Measurements from ENCODE around the gene DNAH8. TPM values are rescaled to one million over a fixed set of nuclear protein-coding genes. Genes with fewer than 3 reads are reported as not detected.

Gene DNAH8
- total RNA-seq, 1 donor from 2014 or later = 14.6 TPM

DNA sequence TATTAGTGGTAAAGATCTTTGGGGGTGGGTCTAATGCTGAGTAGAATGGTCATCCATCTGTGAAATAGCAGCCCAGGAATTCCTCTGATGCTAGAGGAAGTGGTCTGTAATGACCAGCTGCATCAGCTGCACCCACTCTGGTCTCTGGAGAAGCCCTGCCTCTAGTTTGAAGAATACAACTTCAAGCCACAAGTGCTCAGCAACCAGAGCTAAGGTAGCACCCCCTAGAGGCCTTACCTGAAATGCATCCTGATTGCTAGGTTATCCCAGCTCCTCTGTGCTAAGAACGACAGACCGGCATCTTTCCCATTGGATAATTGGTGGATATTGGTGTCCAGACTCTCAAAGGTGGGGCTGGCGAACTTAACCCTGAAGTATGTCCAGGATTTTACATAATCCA lies 58.2 kb downstream of the DNAH8 start:
- no peaks in the 10 kb centered on the region for H3K4me1 ChIP-seq (ENCODE audit: control insufficient read depth in 3 of 3, insufficient read depth in 3 of 3, low read length in 3 of 3)
- H3K4me3 ChIP-seq (ENCODE audit: low read length in 3 of 3) = no peak overlapping the region
- H3K9me3 ChIP-seq (ENCODE audit: control insufficient read depth in 3 of 3, low read length in 3 of 3) = no peaks in the 10 kb centered on the region
- H3K36me3 ChIP-seq (ENCODE audit: control insufficient read depth in 3 of 3, insufficient read depth in 3 of 3, low read length in 3 of 3) = no peaks in the 10 kb centered on the region
- H3K27me3 ChIP-seq (ENCODE audit: control insufficient read depth in 3 of 3, insufficient read depth in 3 of 3, low read length in 3 of 3) = no peaks in the 10 kb centered on the region
- H3K9ac ChIP-seq (ENCODE audit: low read depth in 1 of 3, low read length in 3 of 3) = no peak overlapping the region
- no peak overlapping the region for H3K27ac ChIP-seq (ENCODE audit: low read depth, low read length)

DNA sequence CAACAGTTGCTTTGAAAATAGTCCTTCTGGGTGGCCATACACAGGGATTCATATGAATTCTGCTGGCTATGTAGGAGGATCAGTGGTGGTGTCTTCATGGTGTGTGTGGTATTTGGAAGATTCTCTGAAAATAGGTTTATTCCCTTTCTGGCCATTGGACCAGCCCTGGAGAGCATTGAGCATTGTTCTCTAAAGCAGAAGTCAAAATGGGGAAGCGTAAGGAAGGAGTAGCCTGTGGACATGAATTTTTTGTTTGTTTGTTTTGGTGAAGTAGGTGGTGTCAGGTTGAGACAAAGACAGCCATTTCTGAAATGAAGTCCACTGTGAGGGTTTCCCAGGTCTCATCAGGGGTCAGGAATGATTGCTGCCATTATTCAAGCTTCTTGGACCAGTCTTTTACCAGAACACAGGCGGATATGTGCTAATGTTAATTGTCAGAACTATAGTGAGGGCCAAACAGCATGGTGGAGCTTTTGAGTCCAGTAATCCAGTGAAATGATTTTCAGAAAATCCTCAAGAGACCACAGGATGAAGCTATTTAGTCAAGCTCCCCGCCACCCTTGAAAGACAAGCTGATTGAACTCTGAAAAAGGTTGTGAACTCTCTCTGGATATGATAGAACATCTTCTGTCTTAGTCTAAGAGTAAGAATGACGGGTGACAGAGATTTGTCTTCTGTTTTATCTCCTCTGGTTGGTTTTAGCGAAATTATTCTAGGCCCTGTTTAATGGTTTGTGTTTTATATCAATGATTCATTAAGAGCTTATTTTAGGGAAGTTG lies 60.0 kb downstream of the DNAH8 start:
- Histone ChIP-seq H3K4me1 (ENCODE audit: control insufficient read depth in 3 of 3, insufficient read depth in 3 of 3, low read length in 3 of 3) (no peaks in the 10 kb centered on the region), H3K4me3 (ENCODE audit: low read length in 3 of 3) (no peak overlapping the region)

DNA sequence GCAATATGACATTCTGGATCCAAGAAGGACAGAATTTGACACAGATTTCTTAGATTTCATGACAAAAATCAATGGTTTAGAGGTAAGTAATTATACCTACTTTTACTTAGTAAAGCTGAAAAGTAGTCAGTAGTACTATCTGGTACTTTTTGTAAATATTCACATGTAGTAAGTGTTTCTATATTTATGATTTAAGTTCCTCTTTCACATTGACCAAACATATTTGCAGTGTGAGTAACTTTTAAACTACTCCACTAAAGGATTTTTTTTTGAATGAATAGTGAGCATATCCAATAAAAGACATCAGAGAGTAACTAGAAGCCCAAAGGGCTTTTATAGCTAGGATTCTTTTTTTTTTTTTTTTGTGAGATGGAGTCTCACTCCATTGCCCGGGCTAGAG lies 60.8 kb downstream of the DNAH8 start:
- no peaks in the 10 kb centered on the region for H3K4me1 ChIP-seq (ENCODE audit: control insufficient read depth in 3 of 3, insufficient read depth in 3 of 3, low read length in 3 of 3)
- no peaks in the 10 kb centered on the region for H3K36me3 ChIP-seq (ENCODE audit: control insufficient read depth in 3 of 3, insufficient read depth in 3 of 3, low read length in 3 of 3)
- no peak overlapping the region for H3K27ac ChIP-seq (ENCODE audit: low read depth, low read length)
- H3K9me3 ChIP-seq (ENCODE audit: control insufficient read depth in 3 of 3, low read length in 3 of 3) = no peaks in the 10 kb centered on the region
- no peak overlapping the region for H3K9ac ChIP-seq (ENCODE audit: low read depth in 1 of 3, low read length in 3 of 3)
- peaks cover 0 to 3% (median 0%) of the 10 kb centered on the region in 3 donors for H3K27me3 ChIP-seq (ENCODE audit: control insufficient read depth in 3 of 3, insufficient read depth in 3 of 3, low read length in 3 of 3)
- H3K4me3 ChIP-seq (ENCODE audit: low read length in 3 of 3) = no peak overlapping the region

More for the DNA sequence above, 60.0 kb downstream of the DNAH8 start:
- peaks cover 0 to under 1% (median 0%) of the 10 kb centered on the region in 3 donors for H3K27me3 ChIP-seq (ENCODE audit: control insufficient read depth in 3 of 3, insufficient read depth in 3 of 3, low read length in 3 of 3)
- H3K36me3 ChIP-seq (ENCODE audit: control insufficient read depth in 3 of 3, insufficient read depth in 3 of 3, low read length in 3 of 3) = no peaks in the 10 kb centered on the region
- H3K9ac ChIP-seq (ENCODE audit: low read depth in 1 of 3, low read length in 3 of 3) = no peak overlapping the region
- H3K9me3 ChIP-seq (ENCODE audit: control insufficient read depth in 3 of 3, low read length in 3 of 3) = no peaks in the 10 kb centered on the region
- no peak overlapping the region for H3K27ac ChIP-seq (ENCODE audit: low read depth, low read length)

DNA sequence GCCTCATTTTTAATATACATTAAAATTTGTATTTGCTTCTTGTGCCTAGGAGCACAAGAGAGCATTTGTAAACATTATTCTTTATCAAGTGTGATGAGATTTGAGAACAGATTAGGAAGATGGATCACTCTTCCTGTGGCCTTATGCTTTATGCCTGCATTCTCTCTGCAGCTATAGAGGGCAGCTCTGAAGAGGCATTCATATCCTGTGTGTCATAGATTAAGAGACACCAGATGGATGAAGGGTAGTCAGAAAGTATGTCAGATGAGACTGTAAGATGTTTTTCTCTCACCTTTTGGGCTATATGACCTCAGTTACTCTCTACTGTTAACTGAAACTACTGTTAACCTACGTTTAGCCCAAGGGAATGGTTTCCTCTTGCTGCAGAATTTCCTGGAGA lies 61.4 kb downstream of the DNAH8 start:
- no peaks in the 10 kb centered on the region for H3K36me3 ChIP-seq (ENCODE audit: control insufficient read depth in 3 of 3, insufficient read depth in 3 of 3, low read length in 3 of 3)
- H3K27ac ChIP-seq (ENCODE audit: low read depth, low read length) = no peak overlapping the region
- no peak overlapping the region for H3K4me3 ChIP-seq (ENCODE audit: low read length in 3 of 3)
- H3K4me1 ChIP-seq (ENCODE audit: control insufficient read depth in 3 of 3, insufficient read depth in 3 of 3, low read length in 3 of 3) = no peaks in the 10 kb centered on the region
- no peak overlapping the region for H3K9ac ChIP-seq (ENCODE audit: low read depth in 1 of 3, low read length in 3 of 3)
- H3K9me3 ChIP-seq (ENCODE audit: control insufficient read depth in 3 of 3, low read length in 3 of 3) = no peaks in the 10 kb centered on the region
- H3K27me3 ChIP-seq (ENCODE audit: control insufficient read depth in 3 of 3, insufficient read depth in 3 of 3, low read length in 3 of 3) = peaks cover 0 to 3% (median 0%) of the 10 kb centered on the region in 3 donors

DNA sequence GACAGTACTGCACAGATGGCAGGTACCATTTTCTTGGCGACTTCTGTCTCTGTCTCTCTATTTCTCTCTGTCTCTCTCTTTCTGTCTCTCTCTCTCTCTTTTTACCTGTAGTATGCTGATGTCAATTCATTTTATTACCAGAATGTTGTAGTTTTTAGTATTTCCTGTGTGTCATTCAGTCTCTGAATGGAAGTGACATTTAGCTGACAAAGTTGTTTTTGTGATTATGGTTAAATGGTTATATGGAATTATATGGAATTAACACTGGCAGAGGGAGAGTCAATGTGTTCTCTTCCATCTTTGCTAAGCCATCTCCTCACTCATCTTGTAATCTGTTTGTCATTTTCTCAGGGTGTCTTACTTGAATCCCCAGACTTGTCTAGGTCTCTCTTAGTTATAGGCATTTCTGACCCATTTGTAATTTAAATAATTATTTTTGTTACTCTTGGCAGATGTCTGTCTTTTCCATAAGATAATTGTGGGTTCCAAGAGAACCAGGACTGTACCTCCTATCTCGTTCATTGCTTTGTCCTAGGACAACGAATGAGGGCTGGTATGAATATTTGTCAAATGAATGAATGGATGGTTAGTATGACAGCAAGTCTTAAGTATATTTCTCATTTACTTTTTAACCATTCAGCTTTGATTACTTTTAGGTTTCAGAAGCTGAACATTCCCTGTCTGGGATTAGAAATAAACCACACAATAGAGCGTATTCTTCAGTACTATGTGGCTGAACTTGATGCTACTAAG lies 64.4 kb downstream of the DNAH8 start:
- H3K36me3 ChIP-seq (ENCODE audit: control insufficient read depth in 3 of 3, insufficient read depth in 3 of 3, low read length in 3 of 3) = no peaks in the 10 kb centered on the region

DNA sequence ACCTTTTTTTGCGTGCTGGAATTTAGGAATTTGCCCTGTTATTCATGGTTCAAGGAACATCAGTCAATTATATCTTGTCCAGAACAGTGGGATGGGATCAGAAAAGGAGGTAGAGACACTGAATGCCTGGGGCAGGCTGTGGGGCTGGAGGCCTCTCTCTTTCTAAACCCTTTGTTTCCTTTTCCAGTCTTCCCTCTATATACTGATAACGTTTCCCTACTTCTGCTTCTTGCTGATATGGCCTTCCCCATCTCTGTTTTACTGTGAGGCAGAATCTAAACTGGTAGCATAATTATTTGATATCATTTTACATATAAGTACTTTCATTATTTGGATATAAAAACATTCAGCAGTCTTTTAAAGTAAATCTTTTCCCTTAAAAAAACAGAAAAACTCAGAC lies 67.5 kb downstream of the DNAH8 start:
- H3K36me3 ChIP-seq (ENCODE audit: control insufficient read depth in 3 of 3, insufficient read depth in 3 of 3, low read length in 3 of 3) = no peaks in the 10 kb centered on the region
- peaks cover 0 to 4% (median 3%) of the 10 kb centered on the region in 3 donors for H3K27me3 ChIP-seq (ENCODE audit: control insufficient read depth in 3 of 3, insufficient read depth in 3 of 3, low read length in 3 of 3)
- H3K4me3 ChIP-seq (ENCODE audit: low read length in 3 of 3) = no peak overlapping the region
- H3K9ac ChIP-seq (ENCODE audit: low read depth in 1 of 3, low read length in 3 of 3) = no peak overlapping the region
- no peak overlapping the region for H3K27ac ChIP-seq (ENCODE audit: low read depth, low read length)
- no peaks in the 10 kb centered on the region for H3K4me1 ChIP-seq (ENCODE audit: control insufficient read depth in 3 of 3, insufficient read depth in 3 of 3, low read length in 3 of 3)
- H3K9me3 ChIP-seq (ENCODE audit: control insufficient read depth in 3 of 3, low read length in 3 of 3) = no peaks in the 10 kb centered on the region

More for the DNA sequence above, 64.4 kb downstream of the DNAH8 start:
- Histone ChIP-seq H3K4me1 (ENCODE audit: control insufficient read depth in 3 of 3, insufficient read depth in 3 of 3, low read length in 3 of 3) (no peaks in the 10 kb centered on the region), H3K27ac (ENCODE audit: low read depth, low read length) (no peak overlapping the region), H3K4me3 (ENCODE audit: low read length in 3 of 3) (no peak overlapping the region), H3K9ac (ENCODE audit: low read depth in 1 of 3, low read length in 3 of 3) (no peak overlapping the region), H3K9me3 (ENCODE audit: control insufficient read depth in 3 of 3, low read length in 3 of 3) (no peaks in the 10 kb centered on the region), H3K27me3 (ENCODE audit: control insufficient read depth in 3 of 3, insufficient read depth in 3 of 3, low read length in 3 of 3) (peaks cover 0 to 4% (median 3%) of the 10 kb centered on the region in 3 donors)

DNA sequence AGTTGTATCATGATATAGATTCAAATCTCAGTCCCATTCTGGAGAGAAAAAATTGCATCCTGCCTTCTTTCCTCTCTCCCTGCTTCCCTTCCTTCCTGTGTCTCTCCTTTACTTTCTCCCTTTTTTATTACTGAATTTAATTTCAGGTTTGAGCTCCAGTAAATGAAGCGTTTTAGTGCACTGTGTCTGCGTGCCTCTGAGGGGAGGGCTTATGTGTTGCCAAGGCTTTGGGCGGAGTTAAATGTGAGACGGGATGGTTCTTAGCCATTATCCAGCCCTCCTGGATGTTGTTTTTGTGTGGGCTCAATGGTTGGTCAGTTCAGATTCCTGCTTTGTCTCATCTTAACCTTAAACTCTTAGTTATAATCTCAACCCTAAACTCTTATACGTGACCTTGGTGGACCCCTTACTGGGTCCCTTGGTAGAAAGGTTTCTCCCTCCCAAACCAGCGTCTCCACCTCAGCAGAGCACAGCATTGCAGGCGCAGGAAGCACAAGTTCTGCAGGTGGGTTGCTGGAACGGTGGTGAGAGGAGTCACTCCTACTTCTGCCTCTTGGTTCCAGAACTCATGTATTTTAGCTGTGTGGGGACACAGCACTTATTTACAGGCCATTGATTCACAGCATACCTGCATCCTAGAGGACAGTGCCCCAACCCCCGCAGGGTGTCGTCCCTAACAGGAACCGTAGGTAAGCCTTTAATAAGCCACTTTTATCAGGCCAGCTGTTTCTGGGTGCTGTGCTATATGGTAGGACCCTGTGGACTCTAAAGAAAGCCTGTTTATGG lies 68.5 kb downstream of the DNAH8 start:
- Histone ChIP-seq H3K36me3 (ENCODE audit: control insufficient read depth in 3 of 3, insufficient read depth in 3 of 3, low read length in 3 of 3) (no peaks in the 10 kb centered on the region), H3K9me3 (ENCODE audit: control insufficient read depth in 3 of 3, low read length in 3 of 3) (no peaks in the 10 kb centered on the region), H3K27me3 (ENCODE audit: control insufficient read depth in 3 of 3, insufficient read depth in 3 of 3, low read length in 3 of 3) (peaks cover 0 to 4% (median 3%) of the 10 kb centered on the region in 3 donors), H3K4me1 (ENCODE audit: control insufficient read depth in 3 of 3, insufficient read depth in 3 of 3, low read length in 3 of 3) (no peaks in the 10 kb centered on the region), H3K9ac (ENCODE audit: low read depth in 1 of 3, low read length in 3 of 3) (no peak overlapping the region), H3K27ac (ENCODE audit: low read depth, low read length) (no peak overlapping the region), H3K4me3 (ENCODE audit: low read length in 3 of 3) (no peak overlapping the region)

DNA sequence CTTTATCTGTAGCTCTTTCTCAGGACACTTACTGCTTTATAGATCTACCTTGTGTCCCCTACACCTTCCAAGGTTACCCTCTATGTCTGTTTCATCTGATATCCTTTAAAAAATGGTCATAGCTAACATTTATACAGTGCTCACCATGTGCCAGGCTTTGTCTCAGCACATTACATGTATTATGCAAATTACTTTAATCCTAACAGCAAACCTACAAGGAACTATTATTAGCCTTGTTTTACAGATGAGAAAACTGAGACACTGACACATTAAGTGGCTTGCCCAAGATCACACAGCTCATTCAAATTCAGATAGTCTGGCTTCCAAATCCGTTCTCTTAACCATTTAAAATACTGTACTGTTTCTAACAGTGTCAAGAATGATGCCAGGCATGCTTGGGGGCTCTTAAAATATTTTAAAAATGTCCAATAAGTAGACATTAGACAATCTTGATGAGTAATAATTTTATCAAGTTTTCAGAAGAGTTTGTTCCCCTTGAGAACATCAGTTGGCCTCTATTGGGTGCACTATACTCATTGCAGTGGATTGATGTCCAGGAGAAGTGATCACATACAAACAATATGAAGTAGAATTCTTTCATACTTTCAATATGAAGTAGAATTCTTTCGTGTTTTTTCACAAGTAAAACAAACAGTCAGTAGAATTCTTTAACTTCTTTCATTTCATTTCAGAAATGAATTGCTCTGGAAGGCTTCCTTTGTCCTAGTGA lies 69.6 kb downstream of the DNAH8 start:
- H3K4me1 ChIP-seq (ENCODE audit: control insufficient read depth in 3 of 3, insufficient read depth in 3 of 3, low read length in 3 of 3) = no peaks in the 10 kb centered on the region

DNA sequence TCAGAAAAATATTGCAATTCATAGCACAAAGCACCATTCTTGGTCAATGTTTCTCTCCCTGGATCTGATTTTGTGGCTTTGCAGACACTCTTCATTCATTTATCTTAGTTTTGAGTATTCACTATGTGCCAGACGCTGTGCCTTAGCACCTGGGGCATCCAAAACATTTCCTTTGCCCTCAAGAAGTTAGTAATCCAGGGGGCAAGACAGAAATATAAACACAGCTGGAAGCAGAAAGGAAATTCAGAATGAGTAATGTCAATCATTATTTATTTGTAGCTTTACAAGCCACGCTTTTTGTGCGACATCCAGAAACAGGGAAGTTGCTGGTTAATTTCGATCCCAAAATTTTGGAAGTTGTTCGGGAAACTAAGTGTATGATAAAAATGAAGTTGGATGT lies 71.4 kb downstream of the DNAH8 start:
- Histone ChIP-seq H3K36me3 (ENCODE audit: control insufficient read depth in 3 of 3, insufficient read depth in 3 of 3, low read length in 3 of 3) (no peaks in the 10 kb centered on the region), H3K27me3 (ENCODE audit: control insufficient read depth in 3 of 3, insufficient read depth in 3 of 3, low read length in 3 of 3) (peaks cover 0 to 4% (median 0%) of the 10 kb centered on the region in 3 donors), H3K4me3 (ENCODE audit: low read length in 3 of 3) (no peak overlapping the region), H3K9me3 (ENCODE audit: control insufficient read depth in 3 of 3, low read length in 3 of 3) (no peaks in the 10 kb centered on the region), H3K4me1 (ENCODE audit: control insufficient read depth in 3 of 3, insufficient read depth in 3 of 3, low read length in 3 of 3) (no peaks in the 10 kb centered on the region), H3K27ac (ENCODE audit: low read depth, low read length) (no peak overlapping the region), H3K9ac (ENCODE audit: low read depth in 1 of 3, low read length in 3 of 3) (no peak overlapping the region)

More for the DNA sequence above, 69.6 kb downstream of the DNAH8 start:
- Histone ChIP-seq H3K9ac (ENCODE audit: low read depth in 1 of 3, low read length in 3 of 3) (no peak overlapping the region), H3K9me3 (ENCODE audit: control insufficient read depth in 3 of 3, low read length in 3 of 3) (no peaks in the 10 kb centered on the region), H3K36me3 (ENCODE audit: control insufficient read depth in 3 of 3, insufficient read depth in 3 of 3, low read length in 3 of 3) (no peaks in the 10 kb centered on the region), H3K4me3 (ENCODE audit: low read length in 3 of 3) (no peak overlapping the region), H3K27me3 (ENCODE audit: control insufficient read depth in 3 of 3, insufficient read depth in 3 of 3, low read length in 3 of 3) (peaks cover 0 to 4% (median 3%) of the 10 kb centered on the region in 3 donors), H3K27ac (ENCODE audit: low read depth, low read length) (no peak overlapping the region)

Measured in skeletal muscle tissue (tissue), 4 donors.